HCT116 (cell line): ENCODE results near the gene OR5B2. TPM values are rescaled to one million over a fixed set of nuclear protein-coding genes. Genes with fewer than 3 reads are reported as not detected.

Source experiments
- ATAC-seq: fragments of 200-7000 bp; cut with Tn5 transposase; 2 replicates; pipeline ENCODE4 v1.9.1; 2020; ENCODE audit warnings: mild to moderate bottlenecking, moderate library complexity
- BruUV-seq: library from RNA; stranded (reverse); fragments of 400-500 nt; replicated peaks from 2 replicates; lab custom pipeline; 2021; lab: Mats Ljungman, UMichigan
- CTCF ChIA-PET: fragments of 300-600 bp; sonication (Branson Sonifier 250); formaldehyde crosslinking; loops from one replicate; lab custom pipeline; 2021; ENCODE audit warnings: antibody characterized with exemption; lab: Charles Lee
- POLR2A ChIA-PET: fragments of 300-600, 350-600 bp; sonication (Branson Sonifier 250); formaldehyde crosslinking; loops from one replicate; lab custom pipeline; 2021; ENCODE audit warnings: antibody characterized with exemption; lab: Charles Lee
- RAD21 ChIA-PET, 2 experiments: fragments of 300-600 bp; sonication (Branson Sonifier 250); formaldehyde crosslinking; loops; one replicate each; lab custom pipeline; 2023; ENCODE audit warnings: low total read pairs in 2 of 2; ENCODE audit not compliant: uncharacterized antibody in 2 of 2, unreplicated experiment in 2 of 2, low non-redundant PET in 1 of 2; lab: Charles Lee
- DNase-seq: peaks from one replicate; pipeline ENCODE4 v3.0.0-alpha.2; 2010; ENCODE audit warnings: low read depth, low spot score
- H2AFZ ChIP-seq: fragments of 200-600 bp; shearing (Covaris generic), sonication (generic); 2 replicates; pipeline ENCODE4 v1.6.1; 2017; ENCODE audit warnings: low read depth, mixed run types, mixed read lengths, antibody characterized with exemption, low read length; ENCODE audit not compliant: poor library complexity, severe bottlenecking
- H3K27ac ChIP-seq: 2 replicates; pipeline ENCODE4 v1.5.1; 2012; ENCODE audit warnings: low read depth, low read length
- H3K27me3 ChIP-seq: fragments of 200-600 bp; sonication (generic); 2 replicates; pipeline ENCODE4 v1.6.1; 2016; ENCODE audit warnings: mixed run types, low read length, mixed read lengths; ENCODE audit not compliant: insufficient read depth
- H3K36me3 ChIP-seq, 2 experiments: fragments of 200-500 bp in 1 of 2; fragments of 200-600 bp in 1 of 2; sonication (Bioruptor generic) in 1 of 2; sonication (generic) in 1 of 2; 2 replicates each; pipeline versions ENCODE4 v1.5.1 to v1.6.1; 2014 to 2016; ENCODE audit warnings: low read length in 2 of 2, inconsistent platforms in 1 of 2, mixed read lengths in 1 of 2, mixed run types in 1 of 2; ENCODE audit not compliant: insufficient read depth in 2 of 2, control insufficient read depth in 1 of 2
- H3K4me1 ChIP-seq, 2 experiments: fragments of 200-600 bp in 1 of 2; sonication (generic) in 1 of 2; 2 replicates each; pipeline versions ENCODE4 v1.5.1 to v1.6.1; 2012 to 2017; ENCODE audit warnings: low read length in 2 of 2, inconsistent platforms in 1 of 2, mild to moderate bottlenecking in 1 of 2, mixed read lengths in 1 of 2, mixed run types in 1 of 2, moderate library complexity in 1 of 2; ENCODE audit not compliant: insufficient read depth in 2 of 2, control insufficient read depth in 1 of 2
- H3K4me2 ChIP-seq: fragments of 200-600 bp; sonication (generic); 2 replicates; pipeline ENCODE4 v1.6.1; 2017; ENCODE audit warnings: mixed run types, low read length, mixed read lengths
- H3K4me3 ChIP-seq, 2 experiments: fragments of 200-600 bp in 1 of 2; sonication (generic) in 1 of 2; replicated peaks in 1 of 2; 2 replicates each; pipeline ENCODE4 v1.5.1; 2011 to 2016; ENCODE audit warnings: low read length in 2 of 2, control low read depth in 1 of 2, low read depth in 1 of 2, mild to moderate bottlenecking in 1 of 2, mixed read lengths in 1 of 2, mixed run types in 1 of 2
- H3K79me2 ChIP-seq: fragments of 200-600 bp; sonication (generic); 2 replicates; pipeline ENCODE4 v1.6.1; 2017; ENCODE audit warnings: mild to moderate bottlenecking, mixed run types, low read length, moderate library complexity, mixed read lengths; ENCODE audit not compliant: insufficient read depth
- H3K9ac ChIP-seq: fragments of 200-600 bp; sonication (generic); 2 replicates; pipeline ENCODE4 v1.6.1; 2016; ENCODE audit warnings: low read length, mixed read lengths
- H3K9me2 ChIP-seq: fragments of 200-600 bp; sonication (generic), shearing (Covaris generic); 2 replicates; pipeline ENCODE4 v1.6.1; 2017; ENCODE audit warnings: mixed run types, mild to moderate bottlenecking, moderate library complexity; ENCODE audit not compliant: insufficient read depth
- H3K9me3 ChIP-seq, 2 experiments: fragments of 200-500 bp in 1 of 2; fragments of 200-600 bp in 1 of 2; sonication (Bioruptor generic) in 1 of 2; sonication (generic) in 1 of 2; 2 replicates each; pipeline ENCODE4 v1.6.1; 2014 to 2017; ENCODE audit warnings: low read length in 2 of 2, mixed read lengths in 2 of 2, inconsistent platforms in 1 of 2, low read depth in 1 of 2, mild to moderate bottlenecking in 1 of 2, mixed run types in 1 of 2, moderate library complexity in 1 of 2; ENCODE audit not compliant: control insufficient read depth in 1 of 2, insufficient read depth in 1 of 2
- H4K20me1 ChIP-seq: fragments of 200-600 bp; sonication (generic), shearing (Covaris generic); 2 replicates; pipeline ENCODE4 v1.6.1; 2017; ENCODE audit warnings: mixed run types, mild to moderate bottlenecking, moderate library complexity; ENCODE audit not compliant: insufficient read depth
- CBX3 ChIP-seq: IDR thresholded peaks from 2 replicates; pipeline ENCODE4 v1.6.1; 2012; ENCODE audit warnings: low read depth
- EGR1 ChIP-seq: IDR thresholded peaks from 2 replicates; pipeline ENCODE4 v1.6.1; 2012; ENCODE audit warnings: low read depth
- ELF1 ChIP-seq: IDR thresholded peaks from 2 replicates; pipeline ENCODE4 v1.6.1; 2012; ENCODE audit warnings: low read depth, borderline replicate concordance
- EZH2phosphoT487 ChIP-seq: fragments of 200-600 bp; IDR thresholded peaks from 2 replicates; pipeline ENCODE4 v1.6.1; 2018; ENCODE audit warnings: antibody characterized with exemption, borderline replicate concordance
- FOSL1 ChIP-seq: IDR thresholded peaks from 2 replicates; pipeline ENCODE4 v1.6.1; 2012; ENCODE audit warnings: low read depth
- JUND ChIP-seq: IDR thresholded peaks from 2 replicates; pipeline ENCODE4 v1.6.1; 2012
- POLR2A ChIP-seq: IDR thresholded peaks from 2 replicates; pipeline ENCODE4 v1.7.0; 2011; ENCODE audit warnings: borderline replicate concordance; ENCODE audit not compliant: insufficient read depth, insufficient read length; ENCODE audit errors: extremely low read depth
- POLR2AphosphoS5 ChIP-seq: IDR thresholded peaks from 2 replicates; pipeline ENCODE4 v1.6.1; 2011; ENCODE audit warnings: mild to moderate bottlenecking, low read depth, low read length, moderate library complexity
- RAD21 ChIP-seq: IDR thresholded peaks from 2 replicates; pipeline ENCODE4 v1.6.1; 2012; ENCODE audit warnings: low read depth, mild to moderate bottlenecking
- SP1 ChIP-seq: IDR thresholded peaks from 2 replicates; pipeline ENCODE4 v1.6.1; 2012; ENCODE audit warnings: low read depth
- SRF ChIP-seq: IDR thresholded peaks from 2 replicates; pipeline ENCODE4 v1.6.1; 2012; ENCODE audit warnings: low read depth
- TCF7L2 ChIP-seq: IDR thresholded peaks from 2 replicates; pipeline ENCODE4 v1.7.0; 2011; ENCODE audit warnings: borderline replicate concordance, inconsistent platforms; ENCODE audit not compliant: insufficient read depth, insufficient read length; ENCODE audit errors: extremely low read depth
- YY1 ChIP-seq: IDR thresholded peaks from 2 replicates; pipeline ENCODE4 v1.6.1; 2011; ENCODE audit warnings: low read length, low read depth, moderate library complexity, mild to moderate bottlenecking; ENCODE audit not compliant: insufficient replicate concordance; ENCODE audit errors: extremely low read depth
- ZBTB33 ChIP-seq: IDR thresholded peaks from 2 replicates; pipeline ENCODE4 v1.6.1; 2011; ENCODE audit warnings: mild to moderate bottlenecking, low read length, moderate library complexity; ENCODE audit not compliant: insufficient replicate concordance; ENCODE audit errors: extremely low read depth
- ZNF274 ChIP-seq: fragments of 200-500 bp; sonication (Bioruptor generic); IDR thresholded peaks from 2 replicates; pipeline ENCODE4 v1.6.1; 2014; ENCODE audit warnings: mild to moderate bottlenecking, low read depth, low read length, inconsistent platforms
- intact Hi-C: fragments of 100-400 bp; cut with micrococcal nuclease; formaldehyde crosslinking; loops from 2 replicates; pipeline ENCODE4 v1.10.0; 2022
- total RNA-seq: library from RNA; stranded (reverse); gene quantifications from one replicate; pipeline ENCODE4 v1.2.1, GENCODE V29; 2021; ENCODE audit not compliant: unreplicated experiment
- TF ChIP-seq, protein P1 (sequence below): IDR thresholded peaks from 2 replicates; pipeline ENCODE4 v1.6.1; 2012

Gene OR5B2
- total RNA-seq, 1 experiment from 2014 or later: not detected

- Histone ChIP-seq H3K27me3 (0 out of 2 replicates have a peak, but pooled peaks cover 9% of the 10 kb centered on the region), H3K9ac (no peak within 1 kb of the TSS), H3K79me2 (no peaks in the 10 kb centered on the region), H3K4me3 (no peak within 1 kb of the TSS), H4K20me1 (no peaks in the 10 kb centered on the region), H3K9me3 (no peaks in the 10 kb centered on the region), H3K4me1 (no peaks in the 10 kb centered on the region), H3K27ac (no peak within 1 kb of the TSS), H2AFZ (no peak within 1 kb of the TSS), H3K9me2 (no peaks in the 10 kb centered on the region), H3K36me3 (no peaks in the 10 kb centered on the region), H3K4me2 (no peak within 1 kb of the TSS)
- ChIA-PET POLR2A (no interaction called here), RAD21 (no interaction called here), CTCF (no interaction called here)
- ATAC-seq (no peak), DNase-seq (no peak)
- no peak for TF ChIP-seq POLR2A
- TF ChIP-seq TCF7L2: no peak
- TF ChIP-seq SP1: no peak
- no peak for TF ChIP-seq FOSL1
- no peak for TF ChIP-seq POLR2AphosphoS5
- TF ChIP-seq CBX3: no peak
- no peak for TF ChIP-seq YY1
- TF ChIP-seq SRF: no peak
- no peak for TF ChIP-seq RAD21
- TF ChIP-seq ZNF274: no peak
- TF ChIP-seq, protein P1, sequence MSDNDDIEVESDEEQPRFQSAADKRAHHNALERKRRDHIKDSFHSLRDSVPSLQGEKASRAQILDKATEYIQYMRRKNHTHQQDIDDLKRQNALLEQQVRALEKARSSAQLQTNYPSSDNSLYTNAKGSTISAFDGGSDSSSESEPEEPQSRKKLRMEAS: no peak
- no peak for TF ChIP-seq EGR1
- TF ChIP-seq EZH2phosphoT487: no peak
- no peak for TF ChIP-seq ZBTB33
- TF ChIP-seq ELF1: no peak
- no peak for TF ChIP-seq JUND
- no TSS peak for BruUV-seq
- intact Hi-C loops: no loop called here
These were observed 14.2 kb upstream of the OR5B2 start, which contains the start of gene OR5B12 for GRCh38 chr11:58442136-58442535. OR5B12 (minus strand) TSS chr11:58442236; CDS start chr11:58440151, 2,085 bp downstream.
